SK-N-SH treated with all-trans-retinoic acid at 6 μM for 48 hours (cell line): ENCODE measurements around the gene DNAH7.

ENCODE experiments used
- ATAC-seq: fragments of 200-7000 bp; cut with Tn5 transposase; 3 replicates; pipeline ENCODE4 v1.9.1; 2020; ENCODE audit warnings: mild to moderate bottlenecking, moderate library complexity
- ARNTL ChIP-seq: fragments of 450-650 bp; formaldehyde crosslinking; IDR thresholded peaks from 2 replicates; pipeline ENCODE4 v1.5.0; 2020; ENCODE audit warnings: low read depth, mild to moderate bottlenecking, moderate library complexity, borderline replicate concordance
- CSDC2 ChIP-seq: fragments of 250-450 bp; sonication (Bioruptor Pico); IDR thresholded peaks from 2 replicates; pipeline ENCODE4 v1.5.0; 2020; ENCODE audit warnings: mild to moderate bottlenecking, moderate library complexity
- ESRRG ChIP-seq: fragments of 250-450 bp; sonication (Bioruptor Pico); IDR thresholded peaks from 2 replicates; pipeline ENCODE4 v1.6.1; 2021; ENCODE audit warnings: mild to moderate bottlenecking
- GLIS3 ChIP-seq: fragments of 250-450 bp; sonication (Bioruptor Pico); IDR thresholded peaks from 2 replicates; pipeline ENCODE4 v1.5.0; 2020; ENCODE audit warnings: mild to moderate bottlenecking, moderate library complexity
- ISL1 ChIP-seq: fragments of 250-450 bp; sonication (Bioruptor Pico); IDR thresholded peaks from 2 replicates; pipeline ENCODE4 v2.1.2; 2022; ENCODE audit warnings: mild to moderate bottlenecking, moderate library complexity
- PPARA ChIP-seq: fragments of 250-450 bp; sonication (Bioruptor Pico); IDR thresholded peaks from 2 replicates; pipeline ENCODE4 v1.5.0; 2020; ENCODE audit warnings: mild to moderate bottlenecking, borderline replicate concordance
- RARB ChIP-seq: fragments of 250-450 bp; sonication (Bioruptor Pico); IDR thresholded peaks from 2 replicates; pipeline ENCODE4 v1.8.0; 2021; ENCODE audit warnings: mild to moderate bottlenecking, moderate library complexity
- TCF4 ChIP-seq: fragments of 250-450 bp; sonication (Bioruptor Pico); IDR thresholded peaks from 2 replicates; pipeline ENCODE4 v1.8.0; 2021; ENCODE audit warnings: mild to moderate bottlenecking, moderate library complexity, borderline replicate concordance
- TOX ChIP-seq: fragments of 250-450 bp; sonication (Bioruptor Pico); IDR thresholded peaks from 2 replicates; pipeline ENCODE4 v1.8.0; 2021; ENCODE audit warnings: mild to moderate bottlenecking, moderate library complexity, borderline replicate concordance
- ZC3H10 ChIP-seq: fragments of 250-450 bp; sonication (Bioruptor Pico); IDR thresholded peaks from 2 replicates; pipeline ENCODE4 v1.5.1; 2021; ENCODE audit warnings: mild to moderate bottlenecking, moderate library complexity
- ZFP30 ChIP-seq: fragments of 450-650 bp; formaldehyde crosslinking; IDR thresholded peaks from 2 replicates; pipeline ENCODE4 v1.5.0; 2022; ENCODE audit warnings: mild to moderate bottlenecking, moderate library complexity
- ZNF565 ChIP-seq: fragments of 450-650 bp; formaldehyde crosslinking; conservative IDR thresholded peaks from 2 replicates; pipeline ENCODE4 v1.5.0; 2020; ENCODE audit warnings: low read depth, mild to moderate bottlenecking, moderate library complexity
- ZNF8 ChIP-seq: fragments of 450-650 bp; formaldehyde crosslinking; IDR thresholded peaks from 2 replicates; pipeline ENCODE4 v1.5.0; 2020; ENCODE audit warnings: mild to moderate bottlenecking, moderate library complexity
- TF ChIP-seq, protein P1 (sequence below): fragments of 250-450 bp; sonication (Bioruptor Pico); IDR thresholded peaks from 2 replicates; pipeline ENCODE4 v1.8.0; 2020; ENCODE audit warnings: mild to moderate bottlenecking, moderate library complexity, borderline replicate concordance
- TF ChIP-seq, protein P2 (sequence below): fragments of 250-450 bp; sonication (Bioruptor Pico); IDR thresholded peaks from 2 replicates; pipeline ENCODE4 v1.5.0; 2020; ENCODE audit warnings: mild to moderate bottlenecking, moderate library complexity
- TF ChIP-seq, protein P3 (sequence below): fragments of 250-450 bp; sonication (Bioruptor Pico); IDR thresholded peaks from 2 replicates; pipeline ENCODE4 v1.5.1; 2020; ENCODE audit warnings: low read depth, mild to moderate bottlenecking, moderate library complexity
- TF ChIP-seq, protein P4 (sequence below): fragments of 250-450 bp; sonication (Bioruptor Pico); IDR thresholded peaks from 2 replicates; pipeline ENCODE4 v1.8.0; 2021; ENCODE audit warnings: low read depth, mild to moderate bottlenecking, moderate library complexity, borderline replicate concordance
- TF ChIP-seq, protein P5 (sequence below): fragments of 250-450 bp; sonication (Bioruptor Pico); IDR thresholded peaks from 2 replicates; pipeline ENCODE4 v1.5.1; 2021; ENCODE audit warnings: mild to moderate bottlenecking, moderate library complexity

The DNAH7 gene

DNA sequence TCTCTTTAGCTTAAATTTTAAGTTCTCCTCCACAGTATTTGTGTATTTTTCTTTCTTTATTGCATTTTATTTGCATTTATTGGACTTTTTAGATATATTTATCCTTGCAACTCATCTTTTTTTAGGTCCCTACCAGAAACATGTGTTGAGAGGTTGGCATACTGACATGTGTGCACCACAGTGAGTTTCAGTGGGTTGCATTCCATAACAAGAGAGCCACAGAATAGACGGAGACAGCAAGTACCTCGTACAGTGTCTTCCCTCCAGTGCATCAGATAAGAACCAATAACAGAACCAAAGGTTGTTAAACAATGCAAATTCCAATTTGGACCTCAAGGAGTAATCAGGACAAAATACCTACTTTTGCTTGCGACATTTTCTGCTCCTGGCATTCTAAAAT, 111.9 kb downstream of the DNAH7 start:
- ATAC-seq = no peak
- TF ChIP-seq PPARA (CRISPR knock-in tag) (no peak), ESRRG (CRISPR knock-in tag) (no peak), ZC3H10 (CRISPR knock-in tag) (no peak), ISL1 (CRISPR knock-in tag) (no peak), ZNF8 (CRISPR knock-in tag) (no peak), ZNF565 (CRISPR knock-in tag) (no peak), TOX (CRISPR knock-in tag) (no peak), RARB (CRISPR knock-in tag) (no peak), CSDC2 (CRISPR knock-in tag) (no peak), GLIS3 (CRISPR knock-in tag) (no peak), ZFP30 (CRISPR knock-in tag) (no peak)
- TF ChIP-seq, protein P1, sequence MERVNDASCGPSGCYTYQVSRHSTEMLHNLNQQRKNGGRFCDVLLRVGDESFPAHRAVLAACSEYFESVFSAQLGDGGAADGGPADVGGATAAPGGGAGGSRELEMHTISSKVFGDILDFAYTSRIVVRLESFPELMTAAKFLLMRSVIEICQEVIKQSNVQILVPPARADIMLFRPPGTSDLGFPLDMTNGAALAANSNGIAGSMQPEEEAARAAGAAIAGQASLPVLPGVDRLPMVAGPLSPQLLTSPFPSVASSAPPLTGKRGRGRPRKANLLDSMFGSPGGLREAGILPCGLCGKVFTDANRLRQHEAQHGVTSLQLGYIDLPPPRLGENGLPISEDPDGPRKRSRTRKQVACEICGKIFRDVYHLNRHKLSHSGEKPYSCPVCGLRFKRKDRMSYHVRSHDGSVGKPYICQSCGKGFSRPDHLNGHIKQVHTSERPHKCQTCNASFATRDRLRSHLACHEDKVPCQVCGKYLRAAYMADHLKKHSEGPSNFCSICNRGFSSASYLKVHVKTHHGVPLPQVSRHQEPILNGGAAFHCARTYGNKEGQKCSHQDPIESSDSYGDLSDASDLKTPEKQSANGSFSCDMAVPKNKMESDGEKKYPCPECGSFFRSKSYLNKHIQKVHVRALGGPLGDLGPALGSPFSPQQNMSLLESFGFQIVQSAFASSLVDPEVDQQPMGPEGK (CRISPR knock-in tag) = no peak
- TF ChIP-seq, protein P2, sequence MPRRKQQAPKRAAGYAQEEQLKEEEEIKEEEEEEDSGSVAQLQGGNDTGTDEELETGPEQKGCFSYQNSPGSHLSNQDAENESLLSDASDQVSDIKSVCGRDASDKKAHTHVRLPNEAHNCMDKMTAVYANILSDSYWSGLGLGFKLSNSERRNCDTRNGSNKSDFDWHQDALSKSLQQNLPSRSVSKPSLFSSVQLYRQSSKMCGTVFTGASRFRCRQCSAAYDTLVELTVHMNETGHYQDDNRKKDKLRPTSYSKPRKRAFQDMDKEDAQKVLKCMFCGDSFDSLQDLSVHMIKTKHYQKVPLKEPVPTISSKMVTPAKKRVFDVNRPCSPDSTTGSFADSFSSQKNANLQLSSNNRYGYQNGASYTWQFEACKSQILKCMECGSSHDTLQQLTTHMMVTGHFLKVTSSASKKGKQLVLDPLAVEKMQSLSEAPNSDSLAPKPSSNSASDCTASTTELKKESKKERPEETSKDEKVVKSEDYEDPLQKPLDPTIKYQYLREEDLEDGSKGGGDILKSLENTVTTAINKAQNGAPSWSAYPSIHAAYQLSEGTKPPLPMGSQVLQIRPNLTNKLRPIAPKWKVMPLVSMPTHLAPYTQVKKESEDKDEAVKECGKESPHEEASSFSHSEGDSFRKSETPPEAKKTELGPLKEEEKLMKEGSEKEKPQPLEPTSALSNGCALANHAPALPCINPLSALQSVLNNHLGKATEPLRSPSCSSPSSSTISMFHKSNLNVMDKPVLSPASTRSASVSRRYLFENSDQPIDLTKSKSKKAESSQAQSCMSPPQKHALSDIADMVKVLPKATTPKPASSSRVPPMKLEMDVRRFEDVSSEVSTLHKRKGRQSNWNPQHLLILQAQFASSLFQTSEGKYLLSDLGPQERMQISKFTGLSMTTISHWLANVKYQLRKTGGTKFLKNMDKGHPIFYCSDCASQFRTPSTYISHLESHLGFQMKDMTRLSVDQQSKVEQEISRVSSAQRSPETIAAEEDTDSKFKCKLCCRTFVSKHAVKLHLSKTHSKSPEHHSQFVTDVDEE (CRISPR knock-in tag) = no peak
- TF ChIP-seq, protein P3, sequence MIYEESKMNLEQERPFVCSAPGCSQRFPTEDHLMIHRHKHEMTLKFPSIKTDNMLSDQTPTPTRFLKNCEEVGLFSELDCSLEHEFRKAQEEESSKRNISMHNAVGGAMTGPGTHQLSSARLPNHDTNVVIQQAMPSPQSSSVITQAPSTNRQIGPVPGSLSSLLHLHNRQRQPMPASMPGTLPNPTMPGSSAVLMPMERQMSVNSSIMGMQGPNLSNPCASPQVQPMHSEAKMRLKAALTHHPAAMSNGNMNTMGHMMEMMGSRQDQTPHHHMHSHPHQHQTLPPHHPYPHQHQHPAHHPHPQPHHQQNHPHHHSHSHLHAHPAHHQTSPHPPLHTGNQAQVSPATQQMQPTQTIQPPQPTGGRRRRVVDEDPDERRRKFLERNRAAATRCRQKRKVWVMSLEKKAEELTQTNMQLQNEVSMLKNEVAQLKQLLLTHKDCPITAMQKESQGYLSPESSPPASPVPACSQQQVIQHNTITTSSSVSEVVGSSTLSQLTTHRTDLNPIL (CRISPR knock-in tag) = no peak
- TF ChIP-seq, protein P4, sequence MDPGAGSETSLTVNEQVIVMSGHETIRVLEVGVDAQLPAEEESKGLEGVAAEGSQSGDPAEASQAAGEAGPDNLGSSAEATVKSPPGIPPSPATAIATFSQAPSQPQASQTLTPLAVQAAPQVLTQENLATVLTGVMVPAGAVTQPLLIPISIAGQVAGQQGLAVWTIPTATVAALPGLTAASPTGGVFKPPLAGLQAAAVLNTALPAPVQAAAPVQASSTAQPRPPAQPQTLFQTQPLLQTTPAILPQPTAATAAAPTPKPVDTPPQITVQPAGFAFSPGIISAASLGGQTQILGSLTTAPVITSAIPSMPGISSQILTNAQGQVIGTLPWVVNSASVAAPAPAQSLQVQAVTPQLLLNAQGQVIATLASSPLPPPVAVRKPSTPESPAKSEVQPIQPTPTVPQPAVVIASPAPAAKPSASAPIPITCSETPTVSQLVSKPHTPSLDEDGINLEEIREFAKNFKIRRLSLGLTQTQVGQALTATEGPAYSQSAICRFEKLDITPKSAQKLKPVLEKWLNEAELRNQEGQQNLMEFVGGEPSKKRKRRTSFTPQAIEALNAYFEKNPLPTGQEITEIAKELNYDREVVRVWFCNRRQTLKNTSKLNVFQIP (CRISPR knock-in tag) = no peak

DNA sequence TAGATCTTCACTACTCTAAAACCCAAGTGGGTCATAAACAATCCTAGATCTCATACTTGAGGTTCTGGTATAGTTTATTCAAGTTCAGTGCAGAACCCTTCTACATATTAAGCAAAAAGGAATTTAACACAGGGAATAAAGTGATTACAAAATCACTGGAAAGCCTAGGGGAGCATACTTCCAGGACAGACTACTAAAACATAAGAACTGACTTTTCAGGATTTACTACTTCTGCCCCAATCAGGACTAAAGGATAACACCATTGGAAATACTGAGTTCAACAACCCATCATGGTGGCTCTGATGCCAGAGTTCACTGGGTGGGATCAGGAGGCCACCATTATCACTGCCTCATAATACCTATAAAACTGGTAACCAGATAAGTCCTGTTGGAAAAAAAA, 123.6 kb downstream of the DNAH7 start:
- TF ChIP-seq, protein P5, sequence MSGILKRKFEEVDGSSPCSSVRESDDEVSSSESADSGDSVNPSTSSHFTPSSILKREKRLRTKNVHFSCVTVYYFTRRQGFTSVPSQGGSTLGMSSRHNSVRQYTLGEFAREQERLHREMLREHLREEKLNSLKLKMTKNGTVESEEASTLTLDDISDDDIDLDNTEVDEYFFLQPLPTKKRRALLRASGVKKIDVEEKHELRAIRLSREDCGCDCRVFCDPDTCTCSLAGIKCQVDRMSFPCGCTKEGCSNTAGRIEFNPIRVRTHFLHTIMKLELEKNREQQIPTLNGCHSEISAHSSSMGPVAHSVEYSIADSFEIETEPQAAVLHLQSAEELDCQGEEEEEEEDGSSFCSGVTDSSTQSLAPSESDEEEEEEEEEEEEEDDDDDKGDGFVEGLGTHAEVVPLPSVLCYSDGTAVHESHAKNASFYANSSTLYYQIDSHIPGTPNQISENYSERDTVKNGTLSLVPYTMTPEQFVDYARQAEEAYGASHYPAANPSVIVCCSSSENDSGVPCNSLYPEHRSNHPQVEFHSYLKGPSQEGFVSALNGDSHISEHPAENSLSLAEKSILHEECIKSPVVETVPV (CRISPR knock-in tag) = no peak
- TF ChIP-seq ZNF8 (CRISPR knock-in tag) (no peak), ZC3H10 (CRISPR knock-in tag) (no peak), TOX (CRISPR knock-in tag) (no peak), ESRRG (CRISPR knock-in tag) (no peak), GLIS3 (CRISPR knock-in tag) (no peak)
- TF ChIP-seq, protein P4 (CRISPR knock-in tag) = no peak
- TF ChIP-seq, all 23 proteins: peak for 0
- ATAC-seq = no peak

DNA sequence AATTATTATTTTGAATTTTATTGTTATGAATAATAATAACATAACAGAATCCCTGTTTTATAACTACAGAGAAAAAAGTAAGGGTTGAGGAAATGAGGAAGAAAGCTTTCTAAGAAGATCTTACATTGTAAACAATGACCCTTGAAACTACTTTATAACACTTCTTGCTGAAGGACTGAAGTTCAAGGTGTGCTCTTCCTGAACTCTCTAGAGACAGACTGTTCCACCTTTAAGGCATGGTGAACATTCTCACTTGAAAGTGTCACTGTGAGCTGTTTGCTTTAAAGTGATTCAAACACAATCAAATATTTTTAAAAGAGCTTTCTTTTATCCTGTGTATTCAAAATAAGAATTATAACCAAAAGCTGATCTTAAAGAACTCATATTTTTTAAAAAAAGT, 131.5 kb downstream of the DNAH7 start:
- ATAC-seq = no peak
- TF ChIP-seq, protein P3 (CRISPR knock-in tag) = no peak
- TF ChIP-seq PPARA (CRISPR knock-in tag) (no peak), ZNF565 (CRISPR knock-in tag) (no peak), TCF4 (CRISPR knock-in tag) (no peak), ARNTL (no peak), RARB (CRISPR knock-in tag) (no peak), ZC3H10 (CRISPR knock-in tag) (no peak), ZFP30 (CRISPR knock-in tag) (no peak)
- TF ChIP-seq, protein P4 (CRISPR knock-in tag) = no peak
- TF ChIP-seq, protein P2 (CRISPR knock-in tag) = no peak
